Measurements from ENCODE around the gene SIL1. TPM values are rescaled to one million over a fixed set of nuclear protein-coding genes. Genes with fewer than 3 reads are reported as not detected.

The SIL1 gene
- total RNA-seq, 4 donors from 2014 or later = 41.4 to 63.1 (median 52.8) TPM

DNA sequence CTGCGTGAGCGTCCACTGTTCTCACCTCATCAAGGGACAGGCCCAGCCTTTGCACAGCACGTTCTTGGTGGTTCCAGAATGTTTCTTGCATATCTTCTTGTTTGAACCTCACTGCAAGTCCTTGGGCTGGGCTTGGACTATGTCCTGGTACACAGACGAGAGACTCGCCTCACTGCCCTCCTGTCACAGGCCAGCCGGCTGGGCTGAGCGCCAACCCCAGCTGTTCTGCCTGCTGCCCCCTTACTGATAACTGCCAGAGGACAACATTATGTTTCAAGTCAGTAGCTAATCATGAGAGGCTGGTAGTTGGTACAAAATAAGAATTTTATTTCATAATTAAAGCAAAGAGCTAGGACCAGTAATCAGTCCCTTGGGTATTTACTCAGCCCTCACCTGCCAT lies 270.2 kb downstream of the SIL1 start:
- H3K4me1 ChIP-seq = peaks cover 0 to 50% (median 17%) of the 10 kb centered on the region in 4 donors
- peak overlapping the region in 2 of 4 donors; percentile 65 to 80 for H3K27ac ChIP-seq
- H3K9me3 ChIP-seq = no peaks in the 10 kb centered on the region
- TF ChIP-seq, protein P1, sequence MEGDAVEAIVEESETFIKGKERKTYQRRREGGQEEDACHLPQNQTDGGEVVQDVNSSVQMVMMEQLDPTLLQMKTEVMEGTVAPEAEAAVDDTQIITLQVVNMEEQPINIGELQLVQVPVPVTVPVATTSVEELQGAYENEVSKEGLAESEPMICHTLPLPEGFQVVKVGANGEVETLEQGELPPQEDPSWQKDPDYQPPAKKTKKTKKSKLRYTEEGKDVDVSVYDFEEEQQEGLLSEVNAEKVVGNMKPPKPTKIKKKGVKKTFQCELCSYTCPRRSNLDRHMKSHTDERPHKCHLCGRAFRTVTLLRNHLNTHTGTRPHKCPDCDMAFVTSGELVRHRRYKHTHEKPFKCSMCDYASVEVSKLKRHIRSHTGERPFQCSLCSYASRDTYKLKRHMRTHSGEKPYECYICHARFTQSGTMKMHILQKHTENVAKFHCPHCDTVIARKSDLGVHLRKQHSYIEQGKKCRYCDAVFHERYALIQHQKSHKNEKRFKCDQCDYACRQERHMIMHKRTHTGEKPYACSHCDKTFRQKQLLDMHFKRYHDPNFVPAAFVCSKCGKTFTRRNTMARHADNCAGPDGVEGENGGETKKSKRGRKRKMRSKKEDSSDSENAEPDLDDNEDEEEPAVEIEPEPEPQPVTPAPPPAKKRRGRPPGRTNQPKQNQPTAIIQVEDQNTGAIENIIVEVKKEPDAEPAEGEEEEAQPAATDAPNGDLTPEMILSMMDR (IDR thresholded peaks at IDR 0.05) = no peak
- TF ChIP-seq POLR2A (IDR thresholded peaks at IDR 0.05) (no peak), EP300 (IDR thresholded peaks at IDR 0.05) (peak in 1 of 2 donors; percentile 35)
- DNase-seq (ENCODE audit: low spot score in 2 of 2) = no peak
- no peak overlapping the region for H3K4me3 ChIP-seq
- H3K27me3 ChIP-seq = no peaks in the 10 kb centered on the region
- whole genome bisulfite sequencing, 2 donors = 45 to 57% methylated on average over 4 to 7 of the region's 7 CpGs
- H3K36me3 ChIP-seq = peaks cover 0 to 82% (median 36%) of the 10 kb centered on the region in 3 donors

DNA sequence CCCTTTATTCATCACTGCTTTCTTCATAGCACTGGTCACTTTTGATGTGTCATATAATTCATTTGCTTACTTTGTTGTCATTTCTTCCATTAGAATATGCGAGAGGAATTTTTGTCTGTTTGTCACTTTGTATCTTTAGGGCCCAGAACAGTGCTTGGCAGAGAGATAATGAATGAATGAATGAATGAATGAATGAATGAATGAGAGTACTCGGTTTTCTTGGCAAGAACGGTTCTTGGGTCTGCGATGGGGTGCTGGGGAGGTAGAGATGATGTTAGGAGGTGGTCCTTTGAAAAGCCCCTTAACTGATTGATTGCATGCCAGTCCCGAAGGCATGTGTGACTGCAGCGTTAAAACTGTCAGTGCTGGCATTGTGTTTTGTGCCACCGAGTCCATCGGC lies 270.6 kb downstream of the SIL1 start:
- Histone ChIP-seq H3K27ac (peak overlapping the region in 2 of 4 donors; percentile 65 to 80), H3K27me3 (no peaks in the 10 kb centered on the region), H3K36me3 (peaks cover 0 to 77% (median 33%) of the 10 kb centered on the region in 3 donors), H3K4me3 (no peak overlapping the region), H3K9me3 (no peaks in the 10 kb centered on the region), H3K4me1 (peaks cover 0 to 53% (median 17%) of the 10 kb centered on the region in 4 donors)
- no peak for DNase-seq (ENCODE audit: low spot score in 2 of 2)
- 50 to 53% methylated on average over 8 of the region's 8 CpGs for WGBS, 2 donors
- TF ChIP-seq POLR2A (IDR thresholded peaks at IDR 0.05) (no peak), EP300 (IDR thresholded peaks at IDR 0.05) (no peak)
- TF ChIP-seq, protein P1 (IDR thresholded peaks at IDR 0.05) = no peak

DNA sequence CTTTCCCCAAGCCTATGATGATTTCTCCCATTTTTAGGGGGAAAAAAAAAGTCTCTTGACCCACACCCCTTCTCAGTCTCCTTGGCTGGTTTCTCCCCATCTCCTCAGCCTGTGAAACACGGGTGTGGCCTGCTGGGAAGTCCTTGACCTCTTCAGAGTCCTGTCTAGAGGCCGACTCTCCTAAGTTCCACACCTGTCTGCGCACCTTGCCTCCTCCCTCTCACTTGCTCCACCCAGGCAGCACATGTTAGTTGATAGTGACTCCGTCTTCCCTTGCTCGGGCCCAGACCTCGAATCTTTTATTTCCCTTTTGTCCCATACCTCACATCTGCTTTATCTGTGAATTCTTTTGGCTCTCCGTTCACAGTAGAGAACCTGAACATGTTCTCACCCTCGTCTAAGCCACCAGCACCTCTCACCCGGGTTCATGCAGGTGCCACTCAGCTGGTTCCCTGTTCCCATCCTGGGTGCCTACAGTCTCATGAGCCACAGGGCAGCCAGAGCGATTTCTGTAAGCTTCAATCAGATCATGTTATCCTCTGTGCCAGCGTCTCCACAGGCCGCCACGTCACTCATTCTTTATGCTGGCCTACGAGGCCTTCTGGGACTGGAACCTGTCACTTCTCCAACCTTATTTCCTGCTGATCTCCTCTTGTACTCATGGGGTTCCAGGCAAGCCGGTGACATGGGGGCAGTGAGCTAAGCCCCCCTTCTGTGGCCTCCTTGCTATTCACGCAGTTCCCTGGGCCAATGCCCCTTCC lies 271.3 kb downstream of the SIL1 start:
- peak overlapping the region in 2 of 4 donors; percentile 65 to 68 for H3K27ac ChIP-seq
- peaks cover 0 to 53% (median 17%) of the 10 kb centered on the region in 4 donors for H3K4me1 ChIP-seq
- 85 to 88% methylated on average over 16 of the region's 16 CpGs for WGBS, 2 donors
- no peaks in the 10 kb centered on the region for H3K27me3 ChIP-seq
- TF ChIP-seq POLR2A (IDR thresholded peaks at IDR 0.05) = no peak
- H3K4me3 ChIP-seq = no peak overlapping the region
- no peaks in the 10 kb centered on the region for H3K9me3 ChIP-seq
- H3K36me3 ChIP-seq = peaks cover 0 to 70% (median 26%) of the 10 kb centered on the region in 3 donors
- no peak for DNase-seq (ENCODE audit: low spot score in 2 of 2)

DNA sequence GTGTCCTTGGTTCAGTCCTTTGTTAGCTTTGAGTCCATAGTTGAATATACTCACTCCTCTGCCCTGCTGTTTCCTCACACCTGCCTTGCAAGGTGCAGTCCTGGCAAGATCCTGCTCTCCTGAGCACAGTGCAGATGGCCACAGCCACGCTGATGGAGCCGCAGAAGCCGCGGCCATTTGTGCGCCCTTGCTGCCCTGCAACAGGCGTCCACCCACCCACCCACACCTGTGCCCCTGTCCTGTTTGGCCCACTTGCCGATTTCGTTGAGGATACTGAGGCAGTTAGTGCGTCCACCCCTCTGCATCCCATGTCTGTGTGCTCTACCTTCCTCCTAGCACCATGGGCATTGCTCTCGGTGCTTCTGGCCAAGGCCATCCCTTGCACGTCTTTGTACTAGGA lies 271.9 kb downstream of the SIL1 start:
- no peak for DNase-seq (ENCODE audit: low spot score in 2 of 2)
- 91 to 93% methylated on average over 11 of the region's 11 CpGs for WGBS, 2 donors

DNA sequence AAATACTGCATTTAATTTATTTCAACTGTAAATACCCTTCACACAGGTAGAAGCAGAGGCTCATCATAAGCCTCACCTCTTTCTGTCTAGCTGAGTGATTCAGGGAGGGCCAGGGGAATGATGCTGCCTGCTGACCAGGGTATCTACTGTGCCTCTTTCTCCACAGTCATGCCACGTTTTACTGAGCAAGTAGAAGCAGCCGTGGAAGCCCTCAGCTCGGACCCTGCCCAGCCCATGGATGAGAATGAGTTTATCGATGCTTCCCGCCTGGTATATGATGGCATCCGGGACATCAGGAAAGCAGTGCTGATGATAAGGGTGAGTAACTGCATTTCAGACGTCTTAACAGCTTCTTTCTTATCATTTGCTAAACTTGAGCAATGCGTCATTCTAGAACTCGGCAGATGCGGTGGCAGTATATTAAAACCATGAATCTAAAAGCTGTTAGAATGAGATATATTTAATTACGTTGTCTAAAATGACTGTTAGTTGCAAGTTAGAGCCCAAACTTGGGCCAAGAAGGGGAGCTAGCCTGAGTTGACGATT lies 273.0 kb downstream of the SIL1 start:
- 93 to 96% methylated on average over 12 of the region's 12 CpGs for WGBS, 2 donors
- Histone ChIP-seq H3K4me1 (peaks cover 0 to 56% (median 17%) of the 10 kb centered on the region in 4 donors), H3K4me3 (no peak overlapping the region), H3K27ac (no peak overlapping the region), H3K27me3 (no peaks in the 10 kb centered on the region), H3K9me3 (no peaks in the 10 kb centered on the region), H3K36me3 (peaks cover 2 to 61% (median 16%) of the 10 kb centered on the region in 3 donors)
- DNase-seq (ENCODE audit: low spot score in 2 of 2) = no peak
- no peak for TF ChIP-seq POLR2A (IDR thresholded peaks at IDR 0.05)
- TF ChIP-seq, protein P1 (IDR thresholded peaks at IDR 0.05) = no peak
- no peak for TF ChIP-seq EP300 (IDR thresholded peaks at IDR 0.05)

More for the DNA sequence above, 271.9 kb downstream of the SIL1 start:
- H3K4me3 ChIP-seq = no peak overlapping the region
- peaks cover 0 to 53% (median 17%) of the 10 kb centered on the region in 4 donors for H3K4me1 ChIP-seq
- H3K36me3 ChIP-seq = peaks cover 0 to 64% (median 20%) of the 10 kb centered on the region in 3 donors
- no peaks in the 10 kb centered on the region for H3K9me3 ChIP-seq
- H3K27ac ChIP-seq = peak overlapping the region in 2 of 4 donors; percentile 44 to 68
- TF ChIP-seq, protein P1 (IDR thresholded peaks at IDR 0.05) = no peak
- TF ChIP-seq POLR2A (IDR thresholded peaks at IDR 0.05) = no peak
- no peak for TF ChIP-seq EP300 (IDR thresholded peaks at IDR 0.05)
- no peaks in the 10 kb centered on the region for H3K27me3 ChIP-seq
